Activated B cell treated with CpG ODN at 0.5 μM for 24 hours (primary cell): Measurements from ENCODE around the gene EPM2AIP1. TPM values are rescaled to one million over a fixed set of nuclear protein-coding genes. Genes with fewer than 3 reads are reported as not detected.

Source experiments
- ATAC-seq: fragments of 200-7000 bp; cut with Tn5 transposase; one replicate; pipeline ENCODE4 v1.10.0; 2021; ENCODE audit warnings: low read depth, mild to moderate bottlenecking, moderate library complexity
- CTCF ChIA-PET: fragments of 350-600 bp; sonication (Branson Sonifier 250); formaldehyde crosslinking; loops from one replicate; lab custom pipeline; 2021; ENCODE audit warnings: antibody characterized with exemption; lab: Charles Lee
- POLR2A ChIA-PET: fragments of 350-600 bp; sonication (Branson Sonifier 250); formaldehyde crosslinking; loops from one replicate; lab custom pipeline; 2021; ENCODE audit warnings: antibody characterized with exemption; lab: Charles Lee
- DNase-seq: peaks from one replicate; pipeline ENCODE4 v3.0.0; 2022
- H3K27ac Mint-ChIP-seq: one replicate; pipeline ENCODE4 v1.8.0; 2020; ENCODE audit warnings: mixed read lengths
- H3K27me3 Mint-ChIP-seq: one replicate; pipeline ENCODE4 v1.8.0; 2021; ENCODE audit warnings: mixed read lengths
- H3K36me3 Mint-ChIP-seq: one replicate; pipeline ENCODE4 v1.8.0; 2021; ENCODE audit warnings: low read depth, mixed read lengths
- H3K4me1 Mint-ChIP-seq: one replicate; pipeline ENCODE4 v1.8.0; 2021; ENCODE audit warnings: mixed read lengths
- H3K4me3 Mint-ChIP-seq: one replicate; pipeline ENCODE4 v1.8.0; 2020; ENCODE audit warnings: mild to moderate bottlenecking, mixed read lengths
- H3K9me3 Mint-ChIP-seq: one replicate; pipeline ENCODE4 v1.8.0; 2020; ENCODE audit warnings: mixed read lengths
- intact Hi-C: fragments of 100-400 bp; cut with micrococcal nuclease; formaldehyde crosslinking; loops from one replicate; pipeline ENCODE4 v1.15.1; 2024
- total RNA-seq: library from RNA; stranded (reverse); gene quantifications from 2 replicates; pipeline ENCODE4 v1.2.3, GENCODE V29; 2022
- TF ChIP-seq, protein P1 (sequence below): fragments of 200-600 bp; IDR thresholded peaks from one replicate; pipeline ENCODE4 v1.8.0; 2022; ENCODE audit warnings: antibody characterized with exemption, mild to moderate bottlenecking

EPM2AIP1 gene
- total RNA-seq, 1 donor from 2014 or later: 30.7 TPM

DNA sequence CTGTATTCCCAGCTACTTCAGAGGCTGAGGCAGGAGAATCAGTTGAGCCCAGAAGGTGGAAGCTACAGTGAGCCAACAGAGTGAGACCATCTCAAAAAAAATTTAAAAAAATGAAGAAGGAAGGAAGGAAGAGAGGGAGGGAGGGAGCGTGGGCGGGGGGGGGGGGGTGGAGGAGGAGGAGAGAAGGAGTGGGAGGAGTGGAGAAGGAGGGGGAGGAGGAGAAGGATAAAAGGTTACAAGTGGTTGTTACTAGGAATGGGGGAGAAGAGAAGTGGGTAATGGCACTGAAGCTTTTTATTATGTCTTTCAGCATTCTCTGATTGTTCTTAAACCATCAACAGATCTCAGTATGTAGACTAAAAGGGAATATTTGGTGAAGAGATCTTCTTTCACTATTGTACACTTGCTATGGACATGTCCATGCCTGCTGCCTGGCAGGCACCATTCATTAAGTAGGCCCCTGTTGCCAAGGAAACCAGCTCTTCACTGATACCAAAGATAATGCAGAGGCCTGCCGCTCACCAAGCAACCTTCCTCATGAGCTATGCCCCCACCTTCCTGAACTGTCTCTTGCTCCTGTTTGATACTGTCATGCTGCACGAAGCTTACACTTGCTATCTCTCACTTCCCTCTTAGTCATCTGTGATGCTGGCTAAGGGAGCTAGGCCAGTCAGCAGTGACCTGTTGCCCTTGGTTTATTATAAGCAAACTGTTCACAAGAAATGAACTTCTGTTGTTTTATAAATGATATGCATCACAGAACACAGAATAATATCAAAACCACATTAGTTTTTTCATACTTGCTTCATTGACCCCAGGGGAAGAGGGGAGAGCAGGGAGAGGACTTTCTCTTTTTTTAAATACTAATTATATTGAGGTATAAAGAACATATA is 23.1 kb downstream of the EPM2AIP1 start:
- TF ChIP-seq, protein P1, sequence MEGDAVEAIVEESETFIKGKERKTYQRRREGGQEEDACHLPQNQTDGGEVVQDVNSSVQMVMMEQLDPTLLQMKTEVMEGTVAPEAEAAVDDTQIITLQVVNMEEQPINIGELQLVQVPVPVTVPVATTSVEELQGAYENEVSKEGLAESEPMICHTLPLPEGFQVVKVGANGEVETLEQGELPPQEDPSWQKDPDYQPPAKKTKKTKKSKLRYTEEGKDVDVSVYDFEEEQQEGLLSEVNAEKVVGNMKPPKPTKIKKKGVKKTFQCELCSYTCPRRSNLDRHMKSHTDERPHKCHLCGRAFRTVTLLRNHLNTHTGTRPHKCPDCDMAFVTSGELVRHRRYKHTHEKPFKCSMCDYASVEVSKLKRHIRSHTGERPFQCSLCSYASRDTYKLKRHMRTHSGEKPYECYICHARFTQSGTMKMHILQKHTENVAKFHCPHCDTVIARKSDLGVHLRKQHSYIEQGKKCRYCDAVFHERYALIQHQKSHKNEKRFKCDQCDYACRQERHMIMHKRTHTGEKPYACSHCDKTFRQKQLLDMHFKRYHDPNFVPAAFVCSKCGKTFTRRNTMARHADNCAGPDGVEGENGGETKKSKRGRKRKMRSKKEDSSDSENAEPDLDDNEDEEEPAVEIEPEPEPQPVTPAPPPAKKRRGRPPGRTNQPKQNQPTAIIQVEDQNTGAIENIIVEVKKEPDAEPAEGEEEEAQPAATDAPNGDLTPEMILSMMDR: no peak
- ChIA-PET CTCF (interaction anchor here (1.3 to 2.3 kb wide), 4 partner anchors 12 to 67 kb away, joined by 3 to 25 read pairs (median 8); partner anchors contain the start of genes EPM2AIP1 and MLH1), POLR2A (interaction anchor here (0.7 to 1.4 kb wide), 8 partner anchors 10 to 75 kb away, joined by 3 to 33 read pairs (median 8); partner anchors contain the start of genes EPM2AIP1, MLH1 and TRANK1)
- H3K36me3 Mint-ChIP-seq: peaks cover 6% of the 10 kb centered on the region
- peaks cover 30% of the 10 kb centered on the region for H3K4me1 Mint-ChIP-seq
- H3K4me3 Mint-ChIP-seq: peak overlapping the region; percentile 39
- intact Hi-C loops: loop anchor here (1.0 kb wide), 5 partner anchors 11 to 57 kb away; partner anchors contain the start of genes EPM2AIP1, MLH1 and TRANK1
- no peaks in the 10 kb centered on the region for H3K9me3 Mint-ChIP-seq
- DNase-seq (peak; percentile 26), ATAC-seq (peak; percentile 99)
- peak overlapping the region; percentile 93 for H3K27ac Mint-ChIP-seq
- H3K27me3 Mint-ChIP-seq: no peaks in the 10 kb centered on the region

DNA sequence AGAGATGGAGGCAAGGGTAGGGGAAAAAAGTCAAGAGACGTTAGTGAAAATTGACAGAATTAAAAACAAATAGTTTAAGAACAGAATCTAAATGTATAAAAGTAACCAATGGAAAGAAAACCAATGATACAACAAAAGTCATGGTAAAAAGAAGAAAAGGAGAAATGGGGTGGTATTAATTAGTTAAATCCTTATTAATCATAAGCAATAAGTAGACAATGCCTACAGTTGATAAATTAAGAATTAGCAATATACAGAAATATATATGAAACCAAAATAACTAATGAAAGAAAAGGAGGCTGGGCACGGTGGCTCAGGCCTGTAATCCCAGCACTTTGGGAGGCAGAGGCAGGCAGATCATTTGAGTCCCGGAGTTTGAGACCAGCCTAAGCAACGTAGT is 23.8 kb downstream of the EPM2AIP1 start:
- Mint-ChIP-seq H3K4me3 (no peak overlapping the region), H3K36me3 (peaks cover 4% of the 10 kb centered on the region), H3K27ac (peak overlapping the region; percentile 93), H3K27me3 (no peaks in the 10 kb centered on the region), H3K9me3 (no peaks in the 10 kb centered on the region), H3K4me1 (peaks cover 37% of the 10 kb centered on the region)
- intact Hi-C loops: no loop called here
- ChIA-PET POLR2A (interaction anchor here (1.4 kb wide), 2 partner anchors 20 to 24 kb away, joined by 18 to 33 read pairs; partner anchors contain the start of genes EPM2AIP1 and MLH1), CTCF (interaction anchor here (1.3 to 2.3 kb wide), 4 partner anchors 11 to 67 kb away, joined by 3 to 25 read pairs (median 8); partner anchors contain the start of genes EPM2AIP1 and MLH1)
- TF ChIP-seq, protein P1: no peak
- no peak for ATAC-seq
- DNase-seq: no peak

DNA sequence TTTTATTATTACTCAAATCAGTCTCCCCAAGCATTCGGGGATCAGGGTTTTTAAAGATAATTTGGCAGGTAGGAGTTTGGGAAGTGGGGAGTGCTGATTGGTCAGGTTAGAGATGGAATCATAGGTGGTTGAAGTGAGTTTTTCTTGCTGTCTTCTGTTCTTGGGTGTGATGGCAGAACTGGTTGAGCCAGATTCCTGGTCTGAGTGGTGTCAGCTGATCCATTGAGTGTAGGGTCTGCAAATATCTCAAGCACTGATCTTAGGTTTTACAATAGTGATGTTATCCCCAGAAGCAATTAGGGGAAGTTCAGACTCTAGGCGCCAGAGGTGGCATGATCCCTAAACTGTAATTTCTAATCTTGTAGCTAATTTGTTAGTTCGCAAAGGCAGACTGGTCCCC is 27.5 kb downstream of the EPM2AIP1 start:
- DNase-seq (no peak), ATAC-seq (no peak)
- POLR2A ChIA-PET: interaction anchor here (0.6 to 1.8 kb wide), 2 partner anchors 27 to 79 kb away, joined by 7 to 9 read pairs; partner anchors contain the start of genes EPM2AIP1 and MLH1
- Mint-ChIP-seq H3K4me3 (no peak overlapping the region), H3K9me3 (no peaks in the 10 kb centered on the region), H3K27ac (peak overlapping the region; percentile 33), H3K36me3 (no peaks in the 10 kb centered on the region), H3K4me1 (peaks cover 32% of the 10 kb centered on the region), H3K27me3 (no peaks in the 10 kb centered on the region)
- TF ChIP-seq, protein P1: no peak
- intact Hi-C loops: no loop called here
- CTCF ChIA-PET: no interaction called here

DNA sequence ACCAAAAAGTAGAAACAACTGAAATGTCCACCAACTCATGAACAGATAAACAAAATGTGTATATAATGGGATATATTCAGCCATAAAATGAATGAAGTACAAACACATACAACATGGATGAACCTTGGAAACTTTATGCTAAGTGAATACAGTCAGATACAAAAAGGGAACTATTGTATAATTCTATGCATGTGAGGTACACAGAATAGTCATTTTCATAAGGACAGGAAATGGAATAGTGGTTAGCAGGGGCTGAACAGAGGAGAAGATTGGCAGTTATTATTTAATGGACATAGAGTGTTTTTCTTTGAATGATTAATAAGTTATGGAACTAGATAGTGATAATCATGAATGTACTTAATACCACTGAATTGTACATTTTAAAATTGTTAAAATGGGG is 28.1 kb downstream of the EPM2AIP1 start:
- Mint-ChIP-seq H3K9me3 (no peaks in the 10 kb centered on the region), H3K4me1 (peaks cover 26% of the 10 kb centered on the region), H3K4me3 (no peak overlapping the region), H3K27ac (peak overlapping the region; percentile 33), H3K36me3 (no peaks in the 10 kb centered on the region), H3K27me3 (no peaks in the 10 kb centered on the region)
- POLR2A ChIA-PET: interaction anchor here (0.8 to 1.3 kb wide), 2 partner anchors 20 to 60 kb away, joined by 5 to 6 read pairs; partner anchors contain the start of gene TRANK1
- intact Hi-C loops: no loop called here
- TF ChIP-seq, protein P1: no peak
- ATAC-seq (peak; percentile 62), DNase-seq (no peak)
- CTCF ChIA-PET: no interaction called here
